ENCODE measurements around the gene PDCL3.

PDCL3 gene

DNA sequence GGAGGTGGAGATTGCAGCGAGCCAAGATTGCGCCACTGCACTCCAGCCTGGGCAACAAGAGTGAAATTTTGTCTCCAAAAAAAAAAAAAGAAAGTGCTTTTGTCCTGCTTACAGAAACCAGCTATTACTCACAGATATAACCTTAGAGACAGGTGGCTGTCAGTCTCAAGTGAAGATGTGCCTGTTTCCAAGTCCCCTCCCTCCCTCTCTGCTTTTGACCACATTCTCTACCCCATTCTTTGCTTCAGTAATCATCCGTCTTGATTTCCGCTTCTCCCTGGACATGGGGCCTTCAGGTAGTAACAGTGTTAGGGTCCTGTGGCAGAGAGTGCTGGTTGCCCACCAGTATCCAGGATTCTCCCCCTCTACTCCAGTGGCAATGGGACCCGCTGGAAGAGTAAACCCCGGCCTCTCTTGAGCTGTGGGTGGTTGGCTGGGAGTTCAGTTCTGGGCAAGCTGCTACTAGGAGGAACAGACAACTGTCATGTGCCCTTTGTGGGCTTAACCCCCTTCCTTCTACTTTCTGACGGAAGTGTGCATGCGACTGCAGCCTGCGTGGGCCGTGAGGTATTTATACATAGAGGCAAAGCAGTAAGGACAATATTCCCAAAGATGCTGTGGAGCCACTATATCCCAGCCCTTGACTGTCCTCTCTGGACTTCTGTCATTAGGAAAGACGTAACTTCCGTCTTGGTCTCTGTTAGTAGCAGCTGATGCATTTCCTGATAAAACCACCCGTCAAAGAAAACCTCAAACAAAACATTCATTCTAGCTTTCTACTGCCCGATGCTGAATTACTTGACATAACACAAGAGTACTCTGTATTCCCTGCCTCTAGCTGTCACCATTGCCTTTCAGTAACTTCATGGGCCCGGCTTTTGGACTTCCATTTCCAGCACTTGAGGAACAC is 17.8 kb downstream of the PDCL3 start:
- no peak for DNase-seq (ENCODE audit: low spot score)
- no peak for TF ChIP-seq CTCF (IDR thresholded peaks at IDR 0.05)
- peak overlapping the region in 1 of 2 donors; percentile 60 for H3K27ac ChIP-seq
- no peak overlapping the region for H3K4me3 ChIP-seq

GRCh38 chr2:100581277-100581612 is 18.5 kb downstream of the PDCL3 start:
- Histone ChIP-seq H3K4me3 (no peak overlapping the region), H3K27ac (peak overlapping the region in 1 of 2 donors; percentile 60)
- DNase-seq (ENCODE audit: low spot score): no peak

GRCh38 chr2:100584816-100585215 is 22.0 kb downstream of the PDCL3 start:
- no peak for TF ChIP-seq CTCF (IDR thresholded peaks at IDR 0.05)
- H3K27ac ChIP-seq: no peak overlapping the region
- H3K4me3 ChIP-seq: no peak overlapping the region
- no peak for DNase-seq (ENCODE audit: low spot score)

More at GRCh38 chr2:100581277-100581612, 18.5 kb downstream of the PDCL3 start:
- no peak for TF ChIP-seq CTCF (IDR thresholded peaks at IDR 0.05)

GRCh38 chr2:100588071-100588786 is 25.4 kb downstream of the PDCL3 start:
- Histone ChIP-seq H3K27ac (no peak overlapping the region), H3K4me3 (no peak overlapping the region)
- DNase-seq (ENCODE audit: low spot score): no peak
- TF ChIP-seq CTCF (IDR thresholded peaks at IDR 0.05): no peak

- no peak overlapping the region for H3K27ac ChIP-seq
- no peak for DNase-seq (ENCODE audit: low spot score)
- no peak for TF ChIP-seq CTCF (IDR thresholded peaks at IDR 0.05)
- H3K4me3 ChIP-seq: no peak overlapping the region
Measured at GRCh38 chr2:100589527-100589926, 26.7 kb downstream of the PDCL3 start.

- TF ChIP-seq CTCF (IDR thresholded peaks at IDR 0.05): no peak
- no peak for DNase-seq (ENCODE audit: low spot score)
- no peak overlapping the region for H3K4me3 ChIP-seq
- no peak overlapping the region for H3K27ac ChIP-seq
Measured at GRCh38 chr2:100592226-100592625, 29.4 kb downstream of the PDCL3 start.
